ENCODE data around the gene TNXB.
"Not testable (repeated sequence)": the region's sequence is repeated elsewhere in the genome, so short reads cannot be mapped to it uniquely, and the experiment has no call there.

Gene TNXB

GRCh38 chr6:32053314-32053713 lies 55.8 kb downstream of the TNXB start:
- H4K8ac ChIP-seq (ENCODE audit: low read length); H2BK15ac ChIP-seq (ENCODE audit: low read depth, poor library complexity, severe bottlenecking); H2AK5ac ChIP-seq (ENCODE audit: low read length, severe bottlenecking); H2BK12ac ChIP-seq (ENCODE audit: low read length in 2 of 2); H3K4me3 ChIP-seq (ENCODE audit: insufficient read depth in 1 of 2, low read depth in 1 of 2, low read length in 2 of 2); H3K9ac ChIP-seq (ENCODE audit: low read length); H3K27ac ChIP-seq (ENCODE audit: low read length, poor library complexity, severe bottlenecking); H3K9me3 ChIP-seq (ENCODE audit: control insufficient read depth, low read length); H3K79me1 ChIP-seq (replicated peaks; ENCODE audit: low read length, poor library complexity, severe bottlenecking); H3K18ac ChIP-seq (ENCODE audit: low read depth in 1 of 2, low read length in 2 of 2); H3K4me1 ChIP-seq (ENCODE audit: control insufficient read depth, insufficient read depth, low read depth, low read length); H3K14ac ChIP-seq (ENCODE audit: low read length in 2 of 2); DNase-seq; H3K4me2 ChIP-seq (ENCODE audit: low read length, poor library complexity, severe bottlenecking); H2BK120ac ChIP-seq (ENCODE audit: low read depth, low read length); H3K4ac ChIP-seq (ENCODE audit: low read depth in 1 of 2, low read length in 2 of 2); H2AFZ ChIP-seq (ENCODE audit: low read depth, low read length); H2BK5ac ChIP-seq (ENCODE audit: low read depth, low read length, poor library complexity, severe bottlenecking); H4K91ac ChIP-seq (ENCODE audit: low read length); H3K23ac ChIP-seq (ENCODE audit: low read length in 2 of 2): not testable (repeated sequence)
- peaks cover 3 to 77% of the 10 kb centered on the region in 2 experiments for H3K36me3 ChIP-seq (ENCODE audit: control insufficient read depth in 1 of 2, insufficient read depth in 2 of 2, low read depth in 1 of 2, low read length in 2 of 2)
- H3K27me3 ChIP-seq (ENCODE audit: control insufficient read depth in 1 of 2, insufficient read depth in 1 of 2, low read length in 2 of 2) = peaks cover 0 to 53% of the 10 kb centered on the region in 2 experiments
- 93% methylated on average over 11 of the region's 13 CpGs for WGBS

DNA sequence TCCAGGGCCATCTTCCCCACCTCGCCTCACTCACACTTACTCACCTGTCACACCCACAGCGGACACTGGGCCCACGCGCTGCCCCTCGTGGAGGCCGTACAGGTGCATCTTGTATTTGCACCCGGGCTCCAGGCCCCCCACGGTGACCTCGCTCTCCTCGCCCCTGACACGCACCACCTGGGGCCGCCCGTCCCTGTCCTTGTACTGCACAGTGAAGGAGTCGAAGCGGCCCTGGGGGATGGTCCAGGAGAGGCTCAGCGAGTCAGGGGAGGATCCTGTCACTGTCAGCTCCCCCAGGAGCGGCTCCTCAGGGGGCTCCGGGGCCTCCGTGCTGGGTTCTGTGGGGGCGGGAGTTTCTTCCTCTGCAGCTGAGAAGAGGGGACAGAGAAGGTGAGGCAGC lies 56.5 kb downstream of the TNXB start:
- not testable (repeated sequence) for H2BK15ac ChIP-seq (ENCODE audit: low read depth, poor library complexity, severe bottlenecking); H4K8ac ChIP-seq (ENCODE audit: low read length); H3K27ac ChIP-seq (ENCODE audit: low read length, poor library complexity, severe bottlenecking); H3K23ac ChIP-seq (ENCODE audit: low read length in 2 of 2); H2BK12ac ChIP-seq (ENCODE audit: low read length in 2 of 2); H3K18ac ChIP-seq (ENCODE audit: low read depth in 1 of 2, low read length in 2 of 2); H2BK5ac ChIP-seq (ENCODE audit: low read depth, low read length, poor library complexity, severe bottlenecking); DNase-seq; H3K9ac ChIP-seq (ENCODE audit: low read length); H3K4me1 ChIP-seq (ENCODE audit: control insufficient read depth, insufficient read depth, low read depth, low read length); H3K4me2 ChIP-seq (ENCODE audit: low read length, poor library complexity, severe bottlenecking); H2AK5ac ChIP-seq (ENCODE audit: low read length, severe bottlenecking); H4K91ac ChIP-seq (ENCODE audit: low read length); H3K79me1 ChIP-seq (replicated peaks; ENCODE audit: low read length, poor library complexity, severe bottlenecking); H2AFZ ChIP-seq (ENCODE audit: low read depth, low read length); H3K4ac ChIP-seq (ENCODE audit: low read depth in 1 of 2, low read length in 2 of 2); H3K9me3 ChIP-seq (ENCODE audit: control insufficient read depth, low read length); H3K4me3 ChIP-seq (ENCODE audit: insufficient read depth in 1 of 2, low read depth in 1 of 2, low read length in 2 of 2); H3K14ac ChIP-seq (ENCODE audit: low read length in 2 of 2); H2BK120ac ChIP-seq (ENCODE audit: low read depth, low read length)
- Histone ChIP-seq H3K36me3 (ENCODE audit: control insufficient read depth in 1 of 2, insufficient read depth in 2 of 2, low read depth in 1 of 2, low read length in 2 of 2) (peaks cover 3 to 75% of the 10 kb centered on the region in 2 experiments), H3K27me3 (ENCODE audit: control insufficient read depth in 1 of 2, insufficient read depth in 1 of 2, low read length in 2 of 2) (peaks cover 0 to 51% of the 10 kb centered on the region in 2 experiments)
- WGBS = 87% methylated on average over 20 of the region's 20 CpGs

GRCh38 chr6:32050562-32050961 lies 58.6 kb downstream of the TNXB start:
- no peak overlapping the region for H4K8ac ChIP-seq (ENCODE audit: low read length)
- peaks cover 3 to 65% of the 10 kb centered on the region in 2 experiments for H3K36me3 ChIP-seq (ENCODE audit: control insufficient read depth in 1 of 2, insufficient read depth in 2 of 2, low read depth in 1 of 2, low read length in 2 of 2)
- H3K4ac ChIP-seq (ENCODE audit: low read depth in 1 of 2, low read length in 2 of 2) = no peak overlapping the region
- WGBS = 81% methylated on average over 5 of the region's 5 CpGs
- H3K4me2 ChIP-seq (ENCODE audit: low read length, poor library complexity, severe bottlenecking) = no peak overlapping the region
- no peak for DNase-seq
- no peak overlapping the region for H2BK15ac ChIP-seq (ENCODE audit: low read depth, poor library complexity, severe bottlenecking)
- no peak overlapping the region for H3K4me3 ChIP-seq (ENCODE audit: insufficient read depth in 1 of 2, low read depth in 1 of 2, low read length in 2 of 2)
- H3K9me3 ChIP-seq (ENCODE audit: control insufficient read depth, low read length) = no peaks in the 10 kb centered on the region
- peaks cover 11% of the 10 kb centered on the region for H3K4me1 ChIP-seq (ENCODE audit: control insufficient read depth, insufficient read depth, low read depth, low read length)
- no peak overlapping the region for H2BK120ac ChIP-seq (ENCODE audit: low read depth, low read length)
- no peak overlapping the region for H3K14ac ChIP-seq (ENCODE audit: low read length in 2 of 2)
- H3K23ac ChIP-seq (ENCODE audit: low read length in 2 of 2) = no peak overlapping the region
- H3K79me1 ChIP-seq (replicated peaks; ENCODE audit: low read length, poor library complexity, severe bottlenecking) = no peaks in the 10 kb centered on the region
- peaks cover 0 to 42% of the 10 kb centered on the region in 2 experiments for H3K27me3 ChIP-seq (ENCODE audit: control insufficient read depth in 1 of 2, insufficient read depth in 1 of 2, low read length in 2 of 2)
- H2AK5ac ChIP-seq (ENCODE audit: low read length, severe bottlenecking) = no peak overlapping the region
- no peak overlapping the region for H3K27ac ChIP-seq (ENCODE audit: low read length, poor library complexity, severe bottlenecking)
- no peak overlapping the region for H4K91ac ChIP-seq (ENCODE audit: low read length)
- no peak overlapping the region for H3K18ac ChIP-seq (ENCODE audit: low read depth in 1 of 2, low read length in 2 of 2)
- H3K9ac ChIP-seq (ENCODE audit: low read length) = no peak overlapping the region
- H2AFZ ChIP-seq (ENCODE audit: low read depth, low read length) = no peak overlapping the region
- H2BK5ac ChIP-seq (ENCODE audit: low read depth, low read length, poor library complexity, severe bottlenecking) = no peak overlapping the region
- H2BK12ac ChIP-seq (ENCODE audit: low read length in 2 of 2) = no peak overlapping the region

DNA sequence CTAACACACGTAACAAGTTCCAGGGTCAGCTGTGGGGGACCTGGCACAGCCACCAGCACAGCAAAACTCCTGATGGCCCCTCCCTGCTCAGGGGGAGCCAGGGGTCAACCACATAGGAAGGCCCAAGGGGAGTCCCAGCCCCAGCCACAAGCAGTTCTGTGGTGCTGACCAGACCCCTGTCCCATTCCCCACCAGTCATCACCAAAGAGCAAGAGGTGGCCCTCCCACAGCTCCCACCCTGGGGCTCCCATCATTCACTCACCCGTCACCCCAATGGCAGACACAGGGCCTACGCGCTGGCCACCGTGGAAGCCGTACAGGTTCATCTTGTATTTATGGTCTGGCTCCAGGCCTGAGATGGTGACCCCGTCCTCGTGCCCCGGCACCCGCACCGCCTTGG lies 59.4 kb downstream of the TNXB start:
- peaks cover 0 to 34% of the 10 kb centered on the region in 2 experiments for H3K27me3 ChIP-seq (ENCODE audit: control insufficient read depth in 1 of 2, insufficient read depth in 1 of 2, low read length in 2 of 2)
- H4K8ac ChIP-seq (ENCODE audit: low read length); H2BK12ac ChIP-seq (ENCODE audit: low read length in 2 of 2); H3K9me3 ChIP-seq (ENCODE audit: control insufficient read depth, low read length); H2AK5ac ChIP-seq (ENCODE audit: low read length, severe bottlenecking); H3K4ac ChIP-seq (ENCODE audit: low read depth in 1 of 2, low read length in 2 of 2); H3K27ac ChIP-seq (ENCODE audit: low read length, poor library complexity, severe bottlenecking); H3K4me3 ChIP-seq (ENCODE audit: insufficient read depth in 1 of 2, low read depth in 1 of 2, low read length in 2 of 2); H2BK15ac ChIP-seq (ENCODE audit: low read depth, poor library complexity, severe bottlenecking); H3K18ac ChIP-seq (ENCODE audit: low read depth in 1 of 2, low read length in 2 of 2); H3K79me1 ChIP-seq (replicated peaks; ENCODE audit: low read length, poor library complexity, severe bottlenecking); H2AFZ ChIP-seq (ENCODE audit: low read depth, low read length); H4K91ac ChIP-seq (ENCODE audit: low read length); DNase-seq; H3K9ac ChIP-seq (ENCODE audit: low read length); H2BK5ac ChIP-seq (ENCODE audit: low read depth, low read length, poor library complexity, severe bottlenecking); H2BK120ac ChIP-seq (ENCODE audit: low read depth, low read length); H3K14ac ChIP-seq (ENCODE audit: low read length in 2 of 2); H3K23ac ChIP-seq (ENCODE audit: low read length in 2 of 2); H3K4me2 ChIP-seq (ENCODE audit: low read length, poor library complexity, severe bottlenecking): not testable (repeated sequence)
- peaks cover 11% of the 10 kb centered on the region for H3K4me1 ChIP-seq (ENCODE audit: control insufficient read depth, insufficient read depth, low read depth, low read length)
- peaks cover 3 to 57% of the 10 kb centered on the region in 2 experiments for H3K36me3 ChIP-seq (ENCODE audit: control insufficient read depth in 1 of 2, insufficient read depth in 2 of 2, low read depth in 1 of 2, low read length in 2 of 2)
- WGBS = 96% methylated on average over 5 of the region's 11 CpGs

Data from mesenchymal stem cell (in vitro differentiated cells and primary cell).